OCI-LY7 (cell line): Measurements from ENCODE around the gene RASA2. TPM values are rescaled to one million over a fixed set of nuclear protein-coding genes. Genes with fewer than 3 reads are reported as not detected.

Source experiments
- BruUV-seq: library from RNA; stranded (reverse); fragments of 400-500 nt; replicated peaks from 2 replicates; lab custom pipeline; 2021; lab: Mats Ljungman, UMichigan
- CTCF ChIA-PET: fragments of 300-600 bp; sonication (Branson Sonifier 250); formaldehyde crosslinking; loops from one replicate; lab custom pipeline; 2022; ENCODE audit warnings: antibody characterized with exemption; ENCODE audit not compliant: unreplicated experiment; lab: Charles Lee
- POLR2A ChIA-PET: fragments of 300-600 bp; sonication (Branson Sonifier 250); formaldehyde crosslinking; loops from one replicate; lab custom pipeline; 2022; ENCODE audit warnings: antibody characterized with exemption; lab: Charles Lee
- DNase-seq: peaks from one replicate; pipeline ENCODE4 v3.0.0-alpha.2; 2015; ENCODE audit warnings: low spot score
- H2AFZ ChIP-seq: fragments of 200-600 bp; sonication (generic), shearing (Covaris generic); 2 replicates; pipeline ENCODE4 v1.6.1; 2014; ENCODE audit warnings: mild to moderate bottlenecking, antibody characterized with exemption, low read length, moderate library complexity
- H3K27ac ChIP-seq: fragments of 200-600 bp; sonication (generic); 2 replicates; pipeline ENCODE4 v1.5.1; 2014; ENCODE audit warnings: mixed run types, low read depth, mild to moderate bottlenecking, moderate library complexity, low read length, inconsistent platforms; ENCODE audit not compliant: poor library complexity, severe bottlenecking
- H3K36me3 ChIP-seq: fragments of 200-600 bp; sonication (generic); 2 replicates; pipeline ENCODE4 v1.6.1; 2014; ENCODE audit warnings: mild to moderate bottlenecking, antibody characterized with exemption, low read length, moderate library complexity, mixed read lengths; ENCODE audit not compliant: insufficient read depth
- H3K4me1 ChIP-seq: fragments of 200-600 bp; sonication (generic); 2 replicates; pipeline ENCODE4 v1.5.1; 2014; ENCODE audit warnings: mild to moderate bottlenecking, low read length; ENCODE audit not compliant: insufficient read depth, poor library complexity, severe bottlenecking
- H3K4me2 ChIP-seq: fragments of 200-600 bp; sonication (generic); 2 replicates; pipeline ENCODE4 v1.6.1; 2014; ENCODE audit warnings: mild to moderate bottlenecking, low read length
- H3K4me3 ChIP-seq: fragments of 200-600 bp; sonication (generic); 2 replicates; pipeline ENCODE4 v1.5.1; 2014; ENCODE audit warnings: mild to moderate bottlenecking, low read depth, low read length; ENCODE audit not compliant: poor library complexity, severe bottlenecking
- H3K79me2 ChIP-seq: fragments of 200-600 bp; sonication (generic); 2 replicates; pipeline ENCODE4 v1.6.1; 2016; ENCODE audit warnings: low read depth, mild to moderate bottlenecking, low read length, moderate library complexity, mixed read lengths; ENCODE audit not compliant: insufficient read depth
- H3K9me2 ChIP-seq: fragments of 200-600 bp; sonication (generic); 2 replicates; pipeline ENCODE4 v1.6.1; 2016; ENCODE audit warnings: mild to moderate bottlenecking, low read length, mixed read lengths; ENCODE audit not compliant: insufficient read depth
- H3K9me3 ChIP-seq: fragments of 200-600 bp; sonication (generic); 2 replicates; pipeline ENCODE4 v1.6.1; 2014; ENCODE audit warnings: mild to moderate bottlenecking, mixed run types, low read length, mixed read lengths
- H4K20me1 ChIP-seq: fragments of 200-600 bp; sonication (generic); 2 replicates; pipeline ENCODE4 v1.6.1; 2014; ENCODE audit warnings: mild to moderate bottlenecking, antibody characterized with exemption, low read length, moderate library complexity, mixed read lengths; ENCODE audit not compliant: insufficient read depth
- EZH2phosphoT487 ChIP-seq: fragments of 200-600 bp; sonication (generic); IDR thresholded peaks from 2 replicates; pipeline ENCODE4 v1.6.1; 2018; ENCODE audit warnings: low read depth, borderline replicate concordance, mild to moderate bottlenecking, mixed run types, antibody characterized with exemption, low read length, moderate library complexity, mixed read lengths
- intact Hi-C: fragments of 100-400 bp; cut with micrococcal nuclease; formaldehyde crosslinking; loops from one replicate; pipeline ENCODE4 v1.10.0; 2022; ENCODE audit not compliant: unreplicated experiment
- total RNA-seq, 2 experiments: library from RNA; depleted of rRNA in 1 of 2; stranded (reverse); fragments of >200 nt in 1 of 2; shearing (Covaris generic) in 1 of 2; gene quantifications; 2 replicates each; pipeline ENCODE4 v1.2.3, GENCODE V29; 2014 to 2022
- TF ChIP-seq, protein P1 (sequence below): fragments of 200-600 bp; sonication (generic); conservative IDR thresholded peaks from 2 replicates; pipeline ENCODE4 v1.5.1; 2014; ENCODE audit warnings: mild to moderate bottlenecking, antibody characterized with exemption, low read length, moderate library complexity, mixed read lengths

The RASA2 gene
- total RNA-seq, 2 experiments from 2014 or later = 11.0 to 21.7 TPM

DNA sequence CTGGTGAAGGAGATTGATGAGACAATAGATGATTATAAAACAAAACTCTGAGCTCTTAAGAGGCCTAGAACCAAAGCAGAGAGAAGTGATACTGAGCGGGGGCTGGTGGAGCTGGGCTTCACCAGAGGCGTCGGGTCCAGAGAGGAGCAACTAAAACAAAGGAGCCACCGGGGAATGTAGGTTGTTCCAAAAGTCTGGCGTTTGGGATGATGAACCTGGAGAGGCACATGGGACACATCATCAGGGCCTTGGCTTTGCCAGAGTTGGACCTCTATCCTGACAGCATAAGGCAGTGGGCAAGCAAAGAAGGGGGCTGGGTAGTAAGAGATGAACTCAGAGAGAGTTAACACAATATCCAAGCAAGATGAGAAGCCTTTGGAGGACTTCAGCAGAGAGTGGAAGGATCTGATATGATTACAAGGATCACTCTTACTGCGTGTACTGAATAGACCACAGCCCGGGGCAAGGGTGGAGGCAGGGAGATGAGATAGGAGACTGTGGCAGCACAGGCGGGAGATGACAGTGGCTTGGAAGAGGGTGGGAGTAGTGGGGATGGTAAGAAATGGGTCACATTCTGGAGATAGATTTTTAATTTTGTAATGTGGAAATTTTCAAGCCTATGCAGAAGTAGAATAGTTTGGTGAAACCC, 36.0 kb upstream of the RASA2 start:
- H3K4me2 ChIP-seq = no peak overlapping the region
- intact Hi-C loops = loop anchor here (5.0 kb wide), 1 partner anchor 219 kb away; the partner anchor contains the start of gene PXYLP1

DNA sequence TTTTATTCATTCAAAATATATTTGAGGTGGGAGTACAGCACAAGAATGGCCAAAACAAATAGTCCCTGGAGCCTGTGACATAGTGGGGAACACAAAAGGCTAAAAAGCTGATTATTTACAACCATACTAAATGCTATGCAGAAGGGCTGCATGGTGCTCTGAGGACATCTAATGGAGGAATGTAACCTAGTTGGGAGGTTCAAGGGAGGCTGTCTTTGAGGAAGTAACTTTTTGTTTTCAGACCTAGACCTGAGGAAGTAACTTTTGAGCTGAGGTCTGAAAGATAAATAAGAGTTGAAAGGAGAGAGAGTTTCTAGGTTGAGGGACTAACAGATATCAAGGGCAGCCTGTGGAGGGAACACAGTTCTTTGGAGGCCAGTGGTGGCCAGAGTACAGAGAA, 34.8 kb upstream of the RASA2 start:
- no peak for TF ChIP-seq EZH2phosphoT487
- TF ChIP-seq, protein P1, sequence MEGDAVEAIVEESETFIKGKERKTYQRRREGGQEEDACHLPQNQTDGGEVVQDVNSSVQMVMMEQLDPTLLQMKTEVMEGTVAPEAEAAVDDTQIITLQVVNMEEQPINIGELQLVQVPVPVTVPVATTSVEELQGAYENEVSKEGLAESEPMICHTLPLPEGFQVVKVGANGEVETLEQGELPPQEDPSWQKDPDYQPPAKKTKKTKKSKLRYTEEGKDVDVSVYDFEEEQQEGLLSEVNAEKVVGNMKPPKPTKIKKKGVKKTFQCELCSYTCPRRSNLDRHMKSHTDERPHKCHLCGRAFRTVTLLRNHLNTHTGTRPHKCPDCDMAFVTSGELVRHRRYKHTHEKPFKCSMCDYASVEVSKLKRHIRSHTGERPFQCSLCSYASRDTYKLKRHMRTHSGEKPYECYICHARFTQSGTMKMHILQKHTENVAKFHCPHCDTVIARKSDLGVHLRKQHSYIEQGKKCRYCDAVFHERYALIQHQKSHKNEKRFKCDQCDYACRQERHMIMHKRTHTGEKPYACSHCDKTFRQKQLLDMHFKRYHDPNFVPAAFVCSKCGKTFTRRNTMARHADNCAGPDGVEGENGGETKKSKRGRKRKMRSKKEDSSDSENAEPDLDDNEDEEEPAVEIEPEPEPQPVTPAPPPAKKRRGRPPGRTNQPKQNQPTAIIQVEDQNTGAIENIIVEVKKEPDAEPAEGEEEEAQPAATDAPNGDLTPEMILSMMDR = peak; percentile 96
- H3K27ac ChIP-seq = no peak overlapping the region

More for the DNA sequence above, 36.0 kb upstream of the RASA2 start:
- Histone ChIP-seq H3K9me2 (no peaks in the 10 kb centered on the region), H4K20me1 (no peaks in the 10 kb centered on the region), H3K79me2 (no peaks in the 10 kb centered on the region), H3K9me3 (no peaks in the 10 kb centered on the region), H3K27ac (no peak overlapping the region), H3K4me3 (no peak overlapping the region), H3K36me3 (no peaks in the 10 kb centered on the region), H2AFZ (no peak overlapping the region), H3K4me1 (peaks cover 8% of the 10 kb centered on the region)
- no peak for TF ChIP-seq EZH2phosphoT487
- TF ChIP-seq, protein P1 = no peak
- POLR2A ChIA-PET = interaction anchor here (0.6 to 1.3 kb wide), 3 partner anchors 38 to 240 kb away, joined by 3 to 4 read pairs (median 3); no protein-coding TSS in a partner anchor
- BruUV-seq = no TSS peak
- no peak for DNase-seq
- CTCF ChIA-PET = interaction anchor here (0.6 to 1.0 kb wide), 2 partner anchors 9 to 144 kb away, joined by 3 to 4 read pairs; no protein-coding TSS in a partner anchor

More for the DNA sequence above, 34.8 kb upstream of the RASA2 start:
- ChIA-PET CTCF (interaction anchor here (0.7 to 2.3 kb wide), 6 partner anchors 65 to 148 kb away, joined by 3 to 12 read pairs (median 4); no protein-coding TSS in a partner anchor), POLR2A (interaction anchor here (0.5 to 2.3 kb wide), 10 partner anchors 10 to 149 kb away, joined by 3 to 16 read pairs (median 3); no protein-coding TSS in a partner anchor)
- H4K20me1 ChIP-seq = no peaks in the 10 kb centered on the region
- H2AFZ ChIP-seq = peak overlapping the region; percentile 93
- intact Hi-C loops = loop anchor here (1.0 to 5.0 kb wide), 4 partner anchors 91 to 220 kb away; partner anchors contain the start of gene PXYLP1
- no peaks in the 10 kb centered on the region for H3K79me2 ChIP-seq
- no peaks in the 10 kb centered on the region for H3K36me3 ChIP-seq
- no peak overlapping the region for H3K4me3 ChIP-seq
- BruUV-seq = no TSS peak
- peaks cover 8% of the 10 kb centered on the region for H3K4me1 ChIP-seq
- peak; percentile 84 for DNase-seq
- no peaks in the 10 kb centered on the region for H3K9me3 ChIP-seq
- no peaks in the 10 kb centered on the region for H3K9me2 ChIP-seq
- peak overlapping the region; percentile 4; the same call in 1 of the 2 replicates for H3K4me2 ChIP-seq
